Esophagus muscularis mucosa (tissue), 3 donors: ENCODE results near the gene MCF2L2.
"Not testable (repeated sequence)": the region's sequence is repeated elsewhere in the genome, so short reads cannot be mapped to it uniquely, and the experiment has no call there.

Source experiments
- CTCF ChIP-seq, 3 experiments: fragments of 200-600 bp in 2 of 3; fragments of 450-650 bp in 1 of 3; sonication (generic) in 2 of 3; IDR thresholded peaks; one replicate each; pipeline ENCODE4 v1.5.1; 2017 to 2019; ENCODE audit warnings: antibody characterized with exemption in 3 of 3, mild to moderate bottlenecking in 2 of 3, moderate library complexity in 1 of 3
- EP300 ChIP-seq: sonication (generic); formaldehyde crosslinking; IDR thresholded peaks from one replicate; pipeline ENCODE4 v1.6.1; 2017; ENCODE audit warnings: antibody characterized with exemption

- TF ChIP-seq EP300; CTCF (IDR thresholded peaks at IDR 0.05): not testable (repeated sequence)
Measured at GRCh38 chr3:183230251-183230650, 198.2 kb downstream of the MCF2L2 start.
